ENCODE data around the gene UBE2E2. TPM values are rescaled to one million over a fixed set of nuclear protein-coding genes. Genes with fewer than 3 reads are reported as not detected.

Gene UBE2E2
- total and polyA plus RNA-seq, 2 of the 13 experiments (the other 11 are each of a cell fraction or from before 2014, with no cell fraction given), result 0.77 to 1.5 TPM

- FAIRE-seq, result no peak
- ATAC-seq, result no peak
Measured at GRCh38 chr3:23254835-23255234, 51.7 kb downstream of the UBE2E2 start.

More at GRCh38 chr3:23254835-23255234, 51.7 kb downstream of the UBE2E2 start:
- POLR2A ChIA-PET, result no interaction called here
- CTCF ChIA-PET (ENCODE audit: low intra/inter-chr PET ratio, low total read pairs), result no interaction called here
- WGBS (ENCODE audit: low lambda C conversion rate), result 3% methylated on average over 3 of the region's 3 CpGs
- intact Hi-C loops (cut with micrococcal nuclease; ENCODE audit: unreplicated experiment), result no loop called here
- no peaks in the 10 kb centered on the region for H3K9me3 ChIP-seq (ENCODE audit: low read length)
- no peak overlapping the region for H3K4me3 ChIP-seq (replicated peaks in 1 of 3; ENCODE audit: insufficient read depth in 1 of 3, low read depth in 2 of 3, low read length in 3 of 3)
- H3K27me3 ChIP-seq (ENCODE audit: control insufficient read depth in 1 of 2, insufficient read depth in 2 of 2, low read length in 2 of 2), result no peaks in the 10 kb centered on the region
- H4K20me1 ChIP-seq (ENCODE audit: insufficient read depth, low read length), result no peaks in the 10 kb centered on the region
- in situ Hi-C loops (cut with HindIII; ENCODE audit: extremely low pct_ligation_motif_present, low pct_unique_long_range_greater_than_20kb), result no loop called here
- H3K27ac ChIP-seq (ENCODE audit: extremely low read length, insufficient read depth, low read length), result no peak overlapping the region
- no peak for TF ChIP-seq NKX3-1 (CRISPR knock-in tag; IDR thresholded peaks at IDR 0.05)
- TF ChIP-seq PHB2 (IDR thresholded peaks at IDR 0.05; ENCODE audit: partially characterized antibody), result no peak
- no peak for TF ChIP-seq RXRA (CRISPR knock-in tag; IDR thresholded peaks at IDR 0.05)
- no peak for TF ChIP-seq MYPOP (CRISPR knock-in tag; IDR thresholded peaks at IDR 0.05)
- TF ChIP-seq ZNF20 (CRISPR knock-in tag; IDR thresholded peaks at IDR 0.05), result no peak
- TF ChIP-seq HNRNPUL1 (IDR thresholded peaks at IDR 0.05; ENCODE audit: low read depth, low read length), result no peak
- TF ChIP-seq RFXAP (CRISPR knock-in tag; IDR thresholded peaks at IDR 0.05; ENCODE audit: borderline replicate concordance), result no peak
- no peak for TF ChIP-seq ZMYM4 (CRISPR knock-in tag; IDR thresholded peaks at IDR 0.05)
- TF ChIP-seq IKZF1 (IDR thresholded peaks at IDR 0.05), result no peak
- TF ChIP-seq MED13 (CRISPR knock-in tag; IDR thresholded peaks at IDR 0.05), result no peak
- no peak for TF ChIP-seq CBX5 (CRISPR knock-in tag; IDR thresholded peaks at IDR 0.05; ENCODE audit: borderline replicate concordance)
- TF ChIP-seq PRDM10 (CRISPR knock-in tag; IDR thresholded peaks at IDR 0.05; ENCODE audit: low read depth), result no peak
- no peak for TF ChIP-seq SRSF4 (IDR thresholded peaks at IDR 0.05; ENCODE audit: low read depth, low read length, poor library complexity, severe bottlenecking)
- TF ChIP-seq ZNF841 (CRISPR knock-in tag; IDR thresholded peaks at IDR 0.05; ENCODE audit: borderline replicate concordance), result no peak
- TF ChIP-seq, protein P1, sequence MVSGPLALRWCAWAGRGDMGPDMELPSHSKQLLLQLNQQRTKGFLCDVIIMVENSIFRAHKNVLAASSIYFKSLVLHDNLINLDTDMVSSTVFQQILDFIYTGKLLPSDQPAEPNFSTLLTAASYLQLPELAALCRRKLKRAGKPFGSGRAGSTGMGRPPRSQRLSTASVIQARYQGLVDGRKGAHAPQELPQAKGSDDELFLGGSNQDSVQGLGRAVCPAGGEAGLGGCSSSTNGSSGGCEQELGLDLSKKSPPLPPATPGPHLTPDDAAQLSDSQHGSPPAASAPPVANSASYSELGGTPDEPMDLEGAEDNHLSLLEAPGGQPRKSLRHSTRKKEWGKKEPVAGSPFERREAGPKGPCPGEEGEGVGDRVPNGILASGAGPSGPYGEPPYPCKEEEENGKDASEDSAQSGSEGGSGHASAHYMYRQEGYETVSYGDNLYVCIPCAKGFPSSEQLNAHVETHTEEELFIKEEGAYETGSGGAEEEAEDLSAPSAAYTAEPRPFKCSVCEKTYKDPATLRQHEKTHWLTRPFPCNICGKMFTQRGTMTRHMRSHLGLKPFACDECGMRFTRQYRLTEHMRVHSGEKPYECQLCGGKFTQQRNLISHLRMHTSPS (CRISPR knock-in tag; IDR thresholded peaks at IDR 0.05; ENCODE audit: low read depth), result no peak
- no peak for DNase-seq (ENCODE audit: low spot score)
- peaks cover 8% of the 10 kb centered on the region; the same call in 1 of the 2 replicates for H3K4me1 ChIP-seq (ENCODE audit: insufficient read depth, low read length)
- BruUV-seq (replicated peaks), result no TSS peak
- no peak overlapping the region for H3K9ac ChIP-seq (ENCODE audit: insufficient read depth, low read depth, low read length)
- no peaks in the 10 kb centered on the region for H3K36me3 ChIP-seq (replicated peaks in 1 of 2; ENCODE audit: control insufficient read depth in 1 of 2, insufficient read depth in 2 of 2, low read length in 2 of 2)
- H2AFZ ChIP-seq (ENCODE audit: low read length), result no peak overlapping the region
- H3K4me2 ChIP-seq (ENCODE audit: low read depth, low read length), result no peak overlapping the region
- no peaks in the 10 kb centered on the region for H3K79me2 ChIP-seq (ENCODE audit: insufficient read depth, low read length)

Data from HepG2 (cell line).